Common myeloid progenitor, CD34-positive (primary cell): Measurements from ENCODE around the gene HOXC9.
A peak's percentile ranks its signal among the peaks of the same experiment; 100 is the strongest.

Experiments used
- CTCF ChIA-PET: fragments of 350-600 bp; sonication (Branson Sonifier 250); formaldehyde crosslinking; loops from one replicate; lab custom pipeline; 2021; ENCODE audit warnings: antibody characterized with exemption; lab: Charles Lee
- POLR2A ChIA-PET: fragments of 350-600 bp; sonication (Branson Sonifier 250); formaldehyde crosslinking; loops from one replicate; lab custom pipeline; 2021; ENCODE audit warnings: antibody characterized with exemption; lab: Charles Lee
- DNase-seq, 3 donors: peaks; one replicate each; pipeline versions ENCODE4 v3.0.0 to v3.0.0-alpha.2; 2013
- H3K27ac ChIP-seq, 2 experiments: 1 replicate in 1 of 2; 2 replicates in 1 of 2; pipeline ENCODE4 v1.7.0; 2013; ENCODE audit warnings: inconsistent platforms in 2 of 2, low read length in 2 of 2, mild to moderate bottlenecking in 2 of 2, low read depth in 1 of 2, moderate library complexity in 1 of 2; ENCODE audit not compliant: severe bottlenecking in 2 of 2, insufficient read depth in 1 of 2, poor library complexity in 1 of 2
- H3K27me3 ChIP-seq, 5 experiments: replicated peaks in 2 of 5; 1 replicate in 3 of 5; 2 replicates in 2 of 5; pipeline versions ENCODE4 v1.6.1 to v1.7.0; 2013; ENCODE audit warnings: low read length in 4 of 5, mild to moderate bottlenecking in 2 of 5, moderate library complexity in 2 of 5, inconsistent platforms in 1 of 5; ENCODE audit not compliant: insufficient read depth in 5 of 5, control insufficient read depth in 4 of 5
- H3K36me3 ChIP-seq, 4 experiments: 1 replicate in 2 of 4; 2 replicates in 2 of 4; pipeline versions ENCODE4 v1.6.1 to v1.7.0; 2013; ENCODE audit warnings: low read length in 3 of 4, control low read depth in 1 of 4, mild to moderate bottlenecking in 1 of 4; ENCODE audit not compliant: control insufficient read depth in 4 of 4, insufficient read depth in 4 of 4
- H3K4me1 ChIP-seq, 4 experiments: 1 replicate in 3 of 4; 2 replicates in 1 of 4; pipeline versions ENCODE4 v1.6.1 to v1.7.1; 2013; ENCODE audit warnings: low read length in 3 of 4, mild to moderate bottlenecking in 3 of 4, control low read depth in 1 of 4, inconsistent platforms in 1 of 4, moderate library complexity in 1 of 4; ENCODE audit not compliant: control insufficient read depth in 4 of 4, insufficient read depth in 4 of 4; ENCODE audit errors: control extremely low read depth in 1 of 4
- H3K4me3 ChIP-seq, 7 experiments: 1 replicate in 4 of 7; 2 replicates in 3 of 7; pipeline versions ENCODE4 v1.5.1 to v1.7.0; 2013; ENCODE audit warnings: mild to moderate bottlenecking in 7 of 7, low read length in 6 of 7, moderate library complexity in 6 of 7, inconsistent platforms in 2 of 7, low read depth in 2 of 7, control low read depth in 1 of 7; ENCODE audit not compliant: insufficient read depth in 4 of 7, control insufficient read depth in 1 of 7; ENCODE audit errors: extremely low read depth in 1 of 7
- H3K9me3 ChIP-seq, 5 experiments: 1 replicate in 4 of 5; 2 replicates in 1 of 5; pipeline versions ENCODE4 v1.6.1 to v1.7.1; 2013; ENCODE audit warnings: low read length in 4 of 5, mild to moderate bottlenecking in 2 of 5, inconsistent platforms in 1 of 5, low read depth in 1 of 5, moderate library complexity in 1 of 5; ENCODE audit not compliant: control insufficient read depth in 4 of 5, insufficient read depth in 2 of 5; ENCODE audit errors: control extremely low read depth in 1 of 5
- WGBS: methylation state at CpG from one replicate; pipeline ENCODE4 v1.1.5; 2013; ENCODE audit not compliant: insufficient coverage; 5-methylcytosine and 5-hydroxymethylcytosine counted together

HOXC9 gene

DNA sequence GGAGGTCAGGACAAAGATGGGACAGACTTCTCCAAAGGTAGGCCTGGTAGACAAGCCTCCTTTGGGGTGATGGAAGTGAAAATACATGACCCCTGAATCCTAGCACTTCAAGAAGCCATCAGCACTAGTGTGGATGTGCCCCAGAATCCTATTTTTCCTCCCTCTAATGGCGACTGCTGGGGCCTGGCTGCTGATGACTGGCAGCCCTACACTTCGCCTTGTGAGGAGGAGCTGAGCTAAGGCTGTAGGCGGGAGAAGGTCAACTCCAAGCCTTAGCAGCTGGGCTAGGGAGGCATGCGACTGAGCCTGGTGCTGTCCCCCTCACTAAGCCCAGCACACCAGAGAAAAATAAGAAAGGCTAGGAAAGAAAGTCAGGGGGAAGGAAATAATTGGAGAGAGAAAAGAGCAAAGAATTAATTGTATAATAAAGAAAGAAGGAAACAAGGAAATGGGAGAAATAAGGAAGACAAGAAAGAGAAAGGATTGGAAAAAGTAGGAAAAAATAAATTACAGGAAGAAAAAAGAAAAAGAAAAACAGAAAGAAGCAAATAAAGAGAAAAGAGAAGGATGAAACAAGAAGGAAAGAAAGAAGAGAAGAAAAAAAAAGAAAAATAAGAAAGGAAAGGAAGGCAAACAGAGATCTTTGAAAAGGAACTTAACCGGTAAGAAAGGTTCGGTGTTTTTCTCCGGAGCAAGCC lies 19.7 kb upstream of the HOXC9 start:
- H3K9me3 ChIP-seq, result peaks cover 0 to 16% (median 3%) of the 10 kb centered on the region in 5 experiments
- 4% methylated on average over 5 of the region's 7 CpGs for WGBS
- peaks cover 0 to 11% (median 9%) of the 10 kb centered on the region in 4 experiments for H3K4me1 ChIP-seq
- no peak overlapping the region for H3K27ac ChIP-seq
- no peaks in the 10 kb centered on the region for H3K36me3 ChIP-seq
- CTCF ChIA-PET, result no interaction called here
- POLR2A ChIA-PET, result interaction anchor here (0.7 kb wide), 1 partner anchor 25 kb away, joined by 3 read pairs; the partner anchor contains the start of gene HOXC12
- H3K27me3 ChIP-seq, result peaks cover 33 to 99% (median 74%) of the 10 kb centered on the region in 5 experiments
- DNase-seq, result no peak
- H3K4me3 ChIP-seq, result no peak overlapping the region

- Histone ChIP-seq H3K9me3 (peaks cover 0 to 12% (median 0%) of the 10 kb centered on the region in 5 experiments), H3K4me3 (no peak overlapping the region), H3K36me3 (no peaks in the 10 kb centered on the region), H3K27ac (no peak overlapping the region), H3K27me3 (peaks cover 33 to 99% (median 75%) of the 10 kb centered on the region in 5 experiments), H3K4me1 (peaks cover 0 to 17% (median 13%) of the 10 kb centered on the region in 4 experiments)
- POLR2A ChIA-PET, result interaction anchor here (0.7 kb wide), 1 partner anchor 26 kb away, joined by 3 read pairs; the partner anchor contains the start of gene HOXC12
- no peak for DNase-seq
- 21% methylated on average over 12 of the region's 15 CpGs for WGBS
- CTCF ChIA-PET, result no interaction called here
Observed at GRCh38 chr12:53980802-53981496, 19.0 kb upstream of the HOXC9 start.

DNA sequence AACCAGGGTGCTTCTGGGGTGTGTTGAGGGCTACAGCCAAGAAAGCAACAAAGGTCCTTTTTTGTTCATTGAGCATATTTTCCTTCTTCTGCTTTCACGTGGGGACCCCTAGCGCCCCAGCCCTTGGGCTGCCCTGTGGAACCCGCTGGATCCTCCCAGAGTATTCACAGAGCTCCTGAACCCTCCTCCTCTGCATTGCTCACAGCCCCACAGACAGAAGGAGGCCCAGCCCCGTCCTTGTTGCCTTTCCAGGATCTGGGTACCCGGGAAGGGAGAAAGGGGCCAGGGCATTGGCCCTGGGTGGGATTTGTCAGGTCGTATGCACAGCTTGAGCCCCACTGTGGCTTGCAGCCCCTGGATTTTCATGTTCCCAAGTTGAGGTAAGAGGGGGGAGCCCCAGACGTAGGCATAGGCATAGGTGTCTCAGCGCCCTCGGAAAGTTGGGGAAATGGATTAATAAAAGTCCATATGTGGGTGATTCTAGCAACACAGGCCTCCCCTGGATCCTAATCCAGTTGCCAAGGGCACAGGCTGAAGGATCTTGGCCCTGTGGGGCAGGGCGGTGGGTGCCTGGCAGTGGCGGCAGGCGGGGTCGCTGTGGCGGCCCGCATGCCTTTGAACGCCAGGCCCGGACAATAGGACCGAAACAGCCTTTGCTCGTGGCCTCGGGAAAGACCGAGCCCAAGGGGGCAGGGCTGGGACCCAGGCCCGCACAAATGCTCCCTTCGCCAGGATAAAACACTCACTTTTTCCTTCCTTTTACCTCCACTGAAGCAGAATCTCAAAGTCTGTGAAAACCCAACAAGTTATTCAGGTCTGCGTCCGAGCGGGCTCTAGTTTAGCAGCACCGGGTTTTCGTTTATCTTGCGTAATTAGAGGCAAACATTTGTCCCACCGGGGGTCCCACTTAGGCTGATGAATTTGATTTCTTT lies 18.1 kb upstream of the HOXC9 start:
- ChIA-PET CTCF (no interaction called here), POLR2A (no interaction called here)
- peaks cover 0 to 10% (median 0%) of the 10 kb centered on the region in 5 experiments for H3K9me3 ChIP-seq
- DNase-seq, result no peak
- H3K27ac ChIP-seq, result no peak overlapping the region
- WGBS, result 7% methylated on average over 15 of the region's 30 CpGs
- H3K27me3 ChIP-seq, result peaks cover 39 to 99% (median 70%) of the 10 kb centered on the region in 5 experiments
- H3K4me3 ChIP-seq, result no peak overlapping the region
- no peaks in the 10 kb centered on the region for H3K36me3 ChIP-seq
- peaks cover 0 to 21% (median 17%) of the 10 kb centered on the region in 4 experiments for H3K4me1 ChIP-seq

DNA sequence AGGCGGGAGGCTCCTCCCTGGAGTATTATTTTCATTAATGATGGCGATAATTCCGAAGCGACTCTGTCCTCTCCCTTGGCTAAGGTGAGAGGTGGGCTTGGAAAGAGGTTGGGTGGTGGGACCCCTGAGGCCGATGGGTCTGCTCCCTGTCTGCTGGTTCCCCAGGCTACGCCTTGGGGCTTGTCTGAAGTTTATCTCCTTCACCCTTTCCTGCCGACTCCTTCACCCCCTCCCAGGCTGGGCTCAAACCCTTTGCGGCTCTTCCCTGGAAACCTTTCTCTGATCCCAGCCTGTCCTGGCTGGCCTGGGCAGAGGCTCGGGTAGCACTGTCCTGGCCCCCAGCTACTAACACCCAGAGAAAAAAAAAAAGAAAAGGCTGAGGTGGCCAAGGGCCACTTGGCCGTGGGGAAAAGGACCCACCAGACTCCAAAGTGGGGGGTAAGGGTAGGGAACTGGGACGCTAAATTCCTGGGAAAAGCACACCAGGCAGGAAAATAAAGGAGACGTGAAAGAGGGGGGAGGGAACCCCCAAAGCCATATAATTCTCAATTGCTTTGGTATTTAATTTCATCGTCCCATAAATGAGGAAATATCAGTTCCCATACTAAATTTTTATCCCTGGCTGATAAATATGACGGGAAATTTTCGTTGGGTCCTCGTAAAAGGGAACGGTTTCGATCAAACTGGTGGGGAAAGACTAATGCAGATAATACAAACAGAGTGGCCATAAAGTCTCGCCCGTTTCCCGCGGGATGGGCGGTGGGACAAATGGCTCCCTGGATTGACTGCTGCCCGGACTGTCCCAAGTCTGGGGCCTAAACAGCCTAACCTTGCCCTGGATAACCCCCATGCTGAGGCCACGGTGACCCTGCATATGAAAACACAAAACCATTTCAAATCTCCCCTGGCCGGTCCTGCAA lies 17.1 kb upstream of the HOXC9 start:
- WGBS, result 14% methylated on average over 17 of the region's 26 CpGs
- H3K4me1 ChIP-seq, result peaks cover 0 to 21% (median 17%) of the 10 kb centered on the region in 4 experiments
- H3K4me3 ChIP-seq, result no peak overlapping the region
- no peak overlapping the region for H3K27ac ChIP-seq
- CTCF ChIA-PET, result no interaction called here
- H3K27me3 ChIP-seq, result peaks cover 33 to 99% (median 70%) of the 10 kb centered on the region in 5 experiments
- POLR2A ChIA-PET, result no interaction called here
- H3K9me3 ChIP-seq, result peaks cover 0 to 8% (median 0%) of the 10 kb centered on the region in 5 experiments
- no peaks in the 10 kb centered on the region for H3K36me3 ChIP-seq
- no peak for DNase-seq

GRCh38 chr12:53983568-53983949 lies 16.4 kb upstream of the HOXC9 start:
- peaks cover 37 to 99% (median 70%) of the 10 kb centered on the region in 5 experiments for H3K27me3 ChIP-seq
- peak in 1 of 3 donors; percentile 38 for DNase-seq
- WGBS, result 2% methylated on average over 11 of the region's 17 CpGs
- H3K9me3 ChIP-seq, result peaks cover 0 to 8% (median 0%) of the 10 kb centered on the region in 5 experiments
- H3K4me1 ChIP-seq, result peaks cover 0 to 21% (median 17%) of the 10 kb centered on the region in 4 experiments
- ChIA-PET POLR2A (no interaction called here), CTCF (no interaction called here)
- H3K27ac ChIP-seq, result no peak overlapping the region
- no peak overlapping the region for H3K4me3 ChIP-seq
- no peaks in the 10 kb centered on the region for H3K36me3 ChIP-seq

DNA sequence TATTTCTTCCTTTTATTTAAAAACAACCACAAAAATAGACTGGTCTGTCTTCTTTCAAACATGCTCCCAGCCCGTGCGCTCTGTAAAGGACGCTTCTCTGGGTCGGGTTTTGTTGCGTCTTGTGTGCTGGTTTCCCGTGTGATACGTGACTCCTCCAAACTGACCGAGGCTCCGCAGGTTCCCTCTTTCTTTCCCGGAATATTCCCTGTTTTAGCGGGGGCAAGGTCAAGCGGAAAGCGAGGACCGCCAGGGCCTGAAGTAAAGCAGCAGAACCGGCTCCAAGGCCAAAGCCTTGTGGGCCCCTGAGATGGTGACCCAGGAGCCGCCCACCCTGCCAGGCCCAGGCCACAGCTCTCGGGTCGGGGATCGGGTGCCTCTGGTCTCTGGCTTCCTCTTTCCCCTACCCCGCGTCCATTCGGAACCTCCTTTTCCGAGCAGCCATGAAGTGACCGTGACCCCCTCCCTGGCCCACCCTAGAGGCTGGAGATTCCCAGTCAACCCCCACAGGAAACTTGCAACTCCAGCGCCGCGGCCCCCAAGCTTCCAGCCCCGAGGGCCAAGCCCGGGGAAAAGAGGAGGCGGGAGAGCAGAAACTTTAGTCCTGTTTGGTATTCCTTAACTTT lies 15.9 kb upstream of the HOXC9 start:
- DNase-seq, result no peak
- ChIA-PET POLR2A (no interaction called here), CTCF (interaction anchor here (1.3 to 5.6 kb wide), 2 partner anchors 9 to 15 kb away, joined by 3 to 46 read pairs; partner anchors contain the start of gene HOXC9)
- H3K4me1 ChIP-seq, result peaks cover 0 to 21% (median 18%) of the 10 kb centered on the region in 4 experiments
- H3K36me3 ChIP-seq, result no peaks in the 10 kb centered on the region
- H3K27ac ChIP-seq, result no peak overlapping the region
- no peak overlapping the region for H3K4me3 ChIP-seq
- 2% methylated on average over 23 of the region's 30 CpGs for WGBS
- H3K27me3 ChIP-seq, result peaks cover 40 to 99% (median 72%) of the 10 kb centered on the region in 5 experiments
- H3K9me3 ChIP-seq, result peaks cover 0 to 8% (median 0%) of the 10 kb centered on the region in 5 experiments
